Jurkat, Clone E6-1 (cell line): ENCODE data around the gene GNB1L.
"Not testable (repeated sequence)": the region's sequence is repeated elsewhere in the genome, so short reads cannot be mapped to it uniquely, and the experiment has no call there.

Experiments used
- DNase-seq: peaks from one replicate; pipeline ENCODE4 v3.0.0-alpha.2; 2011; ENCODE audit warnings: low read depth, low spot score
- H3K4me3 ChIP-seq: 2 replicates; pipeline ENCODE4 v1.5.1; 2011; ENCODE audit warnings: mild to moderate bottlenecking, low read length, control low read depth, moderate library complexity

GNB1L gene

DNA sequence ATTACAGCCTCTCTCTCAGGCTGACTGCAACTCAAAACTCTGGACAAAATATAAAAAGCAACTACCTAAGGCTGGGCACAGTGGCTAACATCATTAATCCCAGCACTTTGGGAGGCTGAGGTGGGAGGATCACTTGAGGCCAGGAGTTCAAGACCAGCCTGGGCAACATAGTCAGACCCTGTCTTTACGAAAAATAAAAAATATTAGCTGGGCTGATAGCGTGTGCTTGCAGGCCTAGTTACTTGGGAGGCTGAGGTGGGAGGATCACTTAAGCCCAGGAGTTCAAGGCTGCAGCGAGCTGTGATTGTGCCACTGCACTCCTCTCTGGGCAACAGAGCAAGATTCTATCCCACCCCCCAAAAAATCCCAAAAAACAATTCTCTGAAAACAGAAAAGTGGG is 22.7 kb downstream of the GNB1L start:
- H3K4me3 ChIP-seq, DNase-seq: not testable (repeated sequence)

DNA sequence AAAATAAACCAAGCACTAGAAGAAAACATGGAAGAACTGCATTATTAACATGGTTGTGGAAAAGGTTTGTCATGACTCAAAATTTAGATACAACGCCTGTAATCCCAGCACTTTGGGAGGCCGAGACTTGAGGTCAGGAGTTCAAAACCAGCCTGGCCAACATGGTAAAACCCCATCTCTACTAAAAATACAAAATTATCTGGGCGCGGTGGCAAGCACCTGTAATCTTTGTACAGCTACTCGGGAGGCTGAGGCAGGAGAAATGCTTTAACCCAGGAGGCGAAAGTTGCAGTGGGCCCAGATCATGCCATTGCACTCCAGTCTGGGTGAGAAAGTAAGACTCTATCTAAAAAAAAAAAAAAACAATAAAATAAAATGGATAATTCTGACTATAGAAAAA is 23.7 kb downstream of the GNB1L start:
- no peak for DNase-seq
- H3K4me3 ChIP-seq: no peak overlapping the region

DNA sequence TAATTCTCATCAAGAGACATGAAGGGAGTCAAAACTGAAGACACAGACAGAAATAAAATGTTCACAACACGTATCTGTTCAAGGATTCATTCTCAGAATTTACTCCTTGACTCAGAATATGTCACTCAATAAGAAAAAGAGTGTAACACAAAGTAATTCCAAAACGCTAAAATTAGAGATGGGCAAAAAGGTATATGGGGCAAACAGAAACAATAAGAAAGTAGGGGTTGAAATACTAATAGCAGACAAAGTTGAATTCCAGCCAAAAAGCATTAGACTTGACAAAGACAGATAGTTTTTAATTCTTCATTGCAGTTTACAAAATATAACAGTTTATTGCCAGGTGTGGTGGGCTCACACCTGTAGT is 26.7 kb downstream of the GNB1L start:
- H3K4me3 ChIP-seq: no peak overlapping the region
- DNase-seq: no peak

DNA sequence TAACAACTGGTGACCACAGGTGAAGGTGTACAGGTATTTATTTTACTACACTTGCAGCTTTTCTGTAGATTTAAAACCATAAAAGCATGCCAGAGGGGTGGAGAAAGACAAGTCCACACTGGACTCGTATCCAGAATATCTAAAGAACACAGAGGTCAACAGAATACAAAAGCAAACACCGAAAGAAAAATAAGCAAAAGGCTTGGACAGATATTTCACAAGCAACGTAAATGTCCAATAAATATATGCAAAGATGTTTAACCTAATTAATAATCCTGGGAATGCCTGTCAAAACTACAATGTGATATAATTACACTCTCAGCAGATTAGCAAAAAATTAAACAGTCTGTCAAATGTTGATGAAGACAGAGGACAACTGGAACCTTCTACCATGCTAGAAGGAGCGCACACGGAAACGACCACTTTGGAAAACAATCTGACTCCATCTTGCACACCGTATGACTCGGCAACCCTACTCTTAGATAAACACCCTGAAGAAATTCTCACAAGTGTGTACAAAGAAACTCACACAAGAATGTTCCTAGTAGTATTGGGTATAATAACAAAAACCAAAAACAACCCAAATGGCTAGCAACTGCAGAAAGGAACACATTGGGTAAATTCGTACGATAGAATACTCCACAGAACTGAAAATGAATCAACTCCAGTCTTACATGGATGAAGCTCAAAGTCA is 27.2 kb downstream of the GNB1L start:
- H3K4me3 ChIP-seq: no peak overlapping the region
- DNase-seq: no peak

DNA sequence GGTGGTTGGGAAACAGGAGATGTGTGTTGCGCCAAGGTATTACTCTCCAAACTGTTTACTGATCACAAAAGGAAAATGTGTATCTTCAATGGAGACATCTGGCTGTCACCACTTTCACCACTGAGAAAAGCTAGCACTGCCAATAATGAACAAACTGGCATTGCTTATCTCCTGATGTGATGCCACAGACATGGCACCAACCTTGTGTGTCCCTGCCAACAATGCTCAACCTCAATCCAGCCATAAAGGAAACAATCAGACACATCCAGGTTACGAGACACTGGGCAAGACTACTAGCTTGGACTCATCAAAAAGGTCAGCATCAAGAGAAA is 28.1 kb downstream of the GNB1L start:
- no peak overlapping the region for H3K4me3 ChIP-seq
- no peak for DNase-seq

DNA sequence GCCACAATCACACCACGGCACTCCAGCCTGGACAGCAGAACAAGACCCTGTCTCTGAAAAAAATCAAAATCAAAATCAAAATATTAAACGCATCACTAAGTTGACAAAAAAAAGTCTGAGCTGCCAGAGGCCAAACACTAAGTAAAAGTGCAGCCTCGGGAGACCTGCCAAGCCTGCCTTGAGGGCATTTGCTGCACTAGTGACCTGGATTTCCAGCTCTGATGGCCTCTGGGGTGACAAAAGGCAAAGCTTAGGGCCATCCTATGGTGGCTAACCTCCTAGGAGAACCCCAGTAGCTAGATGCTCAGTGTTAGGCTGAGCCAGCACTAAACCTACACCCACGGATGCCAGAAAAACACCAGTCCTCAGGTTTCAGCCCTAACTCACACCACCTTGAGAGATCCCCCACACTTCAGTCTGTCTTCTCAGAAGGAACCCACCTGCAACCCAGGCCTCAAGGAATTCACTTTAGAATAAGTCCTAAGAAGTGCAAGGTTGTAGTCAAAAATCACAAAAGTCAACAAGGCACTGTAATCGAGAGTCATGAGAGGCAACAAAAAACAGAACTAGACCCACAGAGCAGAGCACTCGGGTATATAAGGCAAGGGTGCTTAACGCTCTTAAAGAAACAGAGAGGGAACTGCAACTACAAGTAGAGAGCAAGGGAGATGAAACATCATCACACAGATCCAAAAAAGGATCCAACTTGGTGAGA is 28.6 kb downstream of the GNB1L start:
- no peak for DNase-seq
- H3K4me3 ChIP-seq: no peak overlapping the region

DNA sequence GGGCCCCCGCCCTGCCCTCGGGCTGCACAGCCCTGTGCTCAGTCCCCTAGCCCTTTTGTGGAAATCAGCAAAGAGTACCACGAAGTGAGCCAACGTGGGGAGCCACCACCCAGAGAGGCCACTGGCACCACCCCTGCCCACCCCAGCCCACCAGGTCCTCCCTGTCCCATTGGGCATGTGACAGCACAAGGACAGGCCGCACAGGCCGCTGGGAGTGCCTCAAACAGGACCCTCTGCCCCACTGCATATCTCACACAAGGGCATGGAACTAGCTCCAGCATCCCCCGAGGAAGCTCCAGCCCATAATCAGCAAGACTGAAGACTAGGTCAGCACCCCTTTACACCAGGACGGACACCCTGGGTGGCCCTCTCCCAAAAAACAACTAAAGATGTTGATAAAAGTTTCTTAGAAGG is 29.7 kb downstream of the GNB1L start:
- no peak overlapping the region for H3K4me3 ChIP-seq
- DNase-seq: no peak

DNA sequence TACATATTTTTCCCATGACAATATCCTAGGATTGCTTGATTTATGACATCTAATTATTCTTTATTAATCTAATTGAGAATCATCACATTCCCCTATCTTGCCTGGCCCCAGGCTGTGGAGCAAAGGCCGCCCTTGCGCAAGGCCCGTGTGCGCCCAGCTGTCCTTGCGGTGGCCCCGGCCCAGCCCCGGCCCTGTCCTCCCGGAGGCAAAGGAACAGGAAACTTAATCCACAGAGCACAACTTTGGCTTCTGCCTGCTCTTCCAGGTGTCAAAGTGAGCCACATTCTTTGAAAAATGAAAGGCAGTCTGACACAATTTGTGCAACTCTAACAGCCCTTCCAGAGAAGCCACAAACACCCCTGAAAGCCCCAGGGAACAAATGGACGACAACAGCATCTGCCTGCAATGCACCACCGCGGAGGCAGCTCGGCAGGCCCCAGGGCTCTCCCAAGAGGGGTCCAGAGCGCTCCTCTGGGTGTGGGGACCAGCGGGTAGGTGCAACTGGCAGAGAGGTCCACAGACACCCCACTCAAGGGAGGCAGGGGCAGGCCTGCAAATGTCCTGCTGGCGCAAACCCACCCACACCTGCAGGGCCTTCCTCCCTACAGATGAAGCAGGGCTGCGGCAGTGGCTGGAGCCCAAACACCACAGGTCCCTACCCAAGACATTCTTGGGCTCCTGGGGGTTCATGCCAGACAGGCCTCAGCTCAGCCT is 30.3 kb downstream of the GNB1L start:
- no peak overlapping the region for H3K4me3 ChIP-seq
- peak; percentile 18 for DNase-seq

DNA sequence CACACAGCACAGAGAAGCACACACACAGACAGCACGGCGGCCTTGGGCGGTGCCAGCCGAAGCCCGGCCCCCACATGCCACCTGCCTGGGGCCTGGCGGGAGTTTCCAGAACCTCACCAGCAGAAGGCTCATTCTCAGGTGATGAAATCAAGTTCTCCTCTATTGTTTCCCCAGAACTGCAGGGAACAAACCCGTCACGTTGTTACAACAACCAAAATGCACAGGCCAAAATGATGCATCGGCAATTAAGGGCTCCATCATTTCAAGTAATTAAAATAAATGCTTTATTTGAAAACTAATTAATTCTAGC is 30.8 kb downstream of the GNB1L start:
- DNase-seq: no peak
- no peak overlapping the region for H3K4me3 ChIP-seq

DNA sequence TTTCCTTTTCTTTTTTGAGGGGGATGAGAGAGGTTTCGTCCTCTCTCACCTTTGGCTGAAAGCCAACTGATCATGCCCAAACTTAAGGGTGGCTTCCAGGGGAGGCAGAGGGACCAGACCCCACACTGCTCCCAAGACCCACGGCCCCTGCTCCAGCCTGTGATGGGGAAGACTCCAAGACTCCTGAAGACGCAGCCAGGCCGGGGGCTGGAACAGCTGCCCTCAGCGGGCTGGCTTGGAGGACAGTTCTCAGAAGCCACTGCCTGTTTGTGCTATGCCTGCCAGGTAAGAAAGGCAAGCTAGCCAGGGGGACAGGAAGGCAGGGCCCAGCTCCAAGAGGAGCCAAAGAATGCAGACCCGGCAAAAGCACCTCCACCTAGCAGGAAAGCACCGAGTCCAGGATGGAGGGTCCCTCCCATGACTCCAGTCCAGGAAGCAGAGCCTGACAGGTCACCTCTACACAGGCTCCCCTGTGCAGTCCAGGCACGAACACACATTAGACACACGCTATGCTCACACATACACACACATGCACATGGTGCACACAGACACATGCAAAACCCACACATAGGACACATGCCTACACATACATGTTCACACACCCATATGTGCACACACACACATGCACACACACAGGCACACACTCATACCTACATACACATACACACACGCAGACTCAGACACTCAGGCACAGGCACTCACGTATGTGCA is 31.3 kb downstream of the GNB1L start:
- no peak for DNase-seq
- H3K4me3 ChIP-seq: no peak overlapping the region

DNA sequence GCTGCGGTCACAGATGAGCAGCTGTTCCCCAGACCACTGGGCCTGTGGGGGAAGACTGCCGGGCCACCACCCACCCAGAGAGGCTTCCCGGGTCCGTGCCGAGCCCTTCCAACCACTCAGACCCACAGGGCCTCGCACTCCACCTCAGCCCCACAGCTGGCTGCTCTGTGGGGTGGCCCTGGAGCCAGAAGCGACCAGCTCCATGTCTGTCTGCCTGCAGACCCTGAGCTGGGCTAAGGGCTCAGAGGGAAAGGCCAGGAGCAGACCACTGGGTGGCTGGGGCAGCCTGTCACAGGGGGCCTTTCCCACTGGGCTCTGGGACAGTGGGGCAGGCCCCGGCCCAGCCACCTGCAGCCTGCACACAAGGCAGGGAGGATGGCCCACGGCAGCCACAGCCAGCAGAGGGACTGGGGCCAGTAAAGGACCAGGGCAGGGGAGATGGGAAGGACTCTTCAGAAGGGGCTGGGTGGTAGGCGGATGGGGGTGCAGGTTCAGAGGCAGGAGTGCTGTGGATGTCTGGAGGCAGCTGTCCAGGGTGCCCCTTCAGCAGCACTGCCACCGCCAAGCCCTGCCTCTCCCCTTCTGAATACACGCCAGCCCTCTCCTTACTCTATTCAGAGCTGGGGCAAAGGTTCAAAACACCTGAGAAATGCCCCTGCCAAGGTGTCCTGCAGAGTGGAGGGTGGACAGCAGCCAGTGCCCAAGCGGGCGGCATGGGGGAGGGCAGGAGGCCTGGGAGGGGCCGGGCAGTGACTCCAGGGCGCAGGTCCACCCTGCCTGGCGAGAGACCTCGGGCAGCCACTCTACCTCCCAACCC is 32.2 kb downstream of the GNB1L start:
- H3K4me3 ChIP-seq: no peak overlapping the region
- no peak for DNase-seq

DNA sequence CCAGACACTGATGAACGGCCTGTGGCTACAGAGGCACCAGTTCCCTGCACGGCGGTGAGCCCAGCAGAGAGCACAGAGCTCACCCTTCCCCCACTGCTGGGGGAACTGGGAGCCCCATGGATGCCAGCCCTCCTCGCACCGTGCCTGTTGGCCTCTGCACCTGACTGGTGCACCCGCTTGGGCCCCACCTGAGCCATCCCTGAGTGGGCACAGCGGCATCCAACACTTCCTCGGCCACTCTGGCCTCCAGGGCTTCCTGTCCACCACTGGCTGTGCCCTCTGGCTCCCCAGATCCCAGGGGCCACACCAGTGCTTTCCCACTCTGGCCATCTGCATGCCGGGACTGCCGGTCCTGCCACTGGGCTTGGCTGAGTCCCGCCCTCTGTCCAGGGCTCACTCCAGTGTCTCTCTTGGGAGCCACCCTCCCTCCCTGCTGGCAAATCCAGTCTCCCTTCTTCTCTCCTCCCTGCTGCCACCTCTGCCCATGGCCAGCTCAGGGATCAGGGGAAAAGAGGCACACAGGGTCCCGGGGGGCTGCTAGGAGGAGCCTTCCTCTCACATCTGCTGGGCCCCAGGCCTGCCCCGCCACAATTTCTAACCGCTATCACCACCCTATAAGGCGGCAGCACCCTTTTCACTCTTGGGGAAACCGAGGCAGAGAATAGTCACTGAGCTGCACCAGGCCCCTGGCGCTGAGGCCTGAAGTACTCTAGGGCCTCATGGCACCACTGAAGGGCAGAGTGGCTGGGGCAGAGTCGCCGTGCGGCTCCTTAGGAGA is 33.0 kb downstream of the GNB1L start:
- H3K4me3 ChIP-seq: no peak overlapping the region
- no peak for DNase-seq

DNA sequence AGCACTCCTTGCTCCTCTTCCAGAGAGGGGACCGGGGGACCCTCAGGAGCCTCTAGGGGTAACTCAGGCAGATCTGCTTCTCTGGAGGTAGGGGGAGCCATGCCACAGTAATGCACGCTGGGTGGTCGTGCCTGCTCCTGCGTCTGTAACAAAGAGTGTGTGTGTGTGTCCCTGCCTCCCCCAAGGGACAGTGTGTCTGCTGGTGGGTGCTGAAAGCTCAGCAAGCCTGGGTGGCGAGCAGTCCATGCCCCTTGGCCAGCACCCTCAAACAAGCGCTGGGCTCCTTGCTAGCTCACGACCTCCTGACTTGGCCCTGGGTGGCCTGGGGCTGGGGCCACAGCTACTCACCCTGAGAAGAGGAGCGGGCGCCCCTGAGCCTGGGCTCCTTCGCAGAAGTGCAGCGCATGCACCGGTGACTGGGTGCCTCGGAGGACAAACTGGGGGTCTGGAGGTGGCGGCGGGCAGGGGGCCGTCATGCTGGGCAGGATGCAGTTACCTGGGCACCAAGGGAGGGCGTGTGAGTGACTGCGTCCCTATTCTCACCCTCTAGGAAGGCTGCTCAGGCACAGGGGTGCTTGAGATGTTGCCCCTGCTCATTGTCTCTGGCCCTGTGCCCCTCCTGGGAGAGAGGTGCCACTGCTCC is 33.7 kb downstream of the GNB1L start:
- DNase-seq: no peak
- H3K4me3 ChIP-seq: no peak overlapping the region

DNA sequence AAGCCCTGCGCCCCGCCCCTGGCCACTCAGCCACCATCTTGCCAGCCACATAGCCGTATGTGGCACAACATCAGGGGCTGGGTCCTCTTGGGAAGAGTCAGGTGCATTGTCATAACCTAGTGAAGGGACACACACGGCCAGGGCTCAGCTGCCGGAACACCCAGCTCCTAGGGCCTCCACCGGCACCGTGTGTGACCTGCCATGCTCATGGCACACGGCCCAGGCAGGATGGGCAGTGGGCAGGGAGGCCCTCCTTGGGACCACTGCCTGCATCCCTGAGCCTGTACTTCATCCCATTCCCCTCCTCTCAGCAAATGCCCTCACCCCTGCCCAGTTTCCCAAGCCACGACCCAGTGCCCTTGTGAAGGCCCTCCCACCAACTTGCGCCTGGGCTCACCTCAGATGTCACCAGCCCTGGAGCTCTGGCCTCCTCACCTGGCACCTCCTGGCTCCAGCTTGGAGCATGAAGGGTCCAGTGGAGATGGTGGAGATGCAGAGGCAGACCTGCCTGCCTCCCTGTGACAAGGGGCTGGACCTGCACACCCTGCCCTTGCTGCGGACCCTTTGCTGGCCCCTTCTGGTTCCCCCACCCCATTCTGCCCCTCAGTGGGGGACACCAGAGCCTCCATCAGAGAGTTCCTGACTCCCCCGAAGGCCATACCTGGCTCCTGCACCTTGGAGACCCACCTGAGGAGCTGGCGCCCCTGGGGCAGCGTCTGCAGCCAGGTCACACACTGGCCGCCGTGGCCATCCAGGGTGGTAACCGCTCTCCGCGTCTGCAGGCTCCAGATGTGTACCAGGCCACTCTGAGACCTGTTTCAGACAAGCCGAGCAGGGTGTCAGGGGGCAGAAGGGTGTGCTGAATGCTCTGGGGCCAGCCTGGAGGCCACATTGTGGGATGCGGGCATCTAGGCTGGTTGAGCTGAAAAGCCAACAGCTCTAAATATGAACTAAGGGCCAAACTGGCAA is 34.5 kb downstream of the GNB1L start:
- no peak overlapping the region for H3K4me3 ChIP-seq
- no peak for DNase-seq

DNA sequence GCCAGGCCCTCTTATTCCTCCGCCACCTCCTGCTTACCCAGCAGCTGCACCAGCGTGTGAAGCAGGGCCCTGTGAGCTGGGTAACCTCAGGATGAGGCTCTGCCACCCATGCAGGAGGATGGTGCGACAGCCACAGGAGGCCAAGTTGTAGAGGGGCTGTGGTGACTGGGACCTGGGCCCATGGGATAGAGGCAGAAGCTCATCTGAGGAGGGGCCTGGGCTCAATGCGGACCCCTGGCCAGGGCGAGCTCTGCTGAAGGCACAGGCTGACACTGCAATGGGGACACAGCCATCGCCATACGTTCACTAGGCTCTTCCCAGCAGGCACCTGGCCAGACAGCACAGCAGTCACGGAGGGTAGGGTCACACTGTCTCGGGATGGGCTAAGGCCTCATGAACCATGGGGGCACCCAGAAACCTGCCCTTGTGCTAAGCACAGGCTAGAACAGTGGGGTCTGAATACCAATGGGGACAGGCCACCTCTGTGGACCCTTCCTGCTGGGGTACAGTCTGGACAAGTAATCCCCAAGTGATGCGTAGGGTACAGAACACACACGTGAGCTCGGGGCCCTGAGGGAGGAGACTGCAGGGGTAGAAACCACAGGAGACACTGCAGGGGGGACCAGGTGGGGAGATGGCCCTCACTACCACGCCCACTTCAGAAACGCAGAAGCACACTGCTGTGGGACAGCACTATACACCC is 35.3 kb downstream of the GNB1L start:
- no peak overlapping the region for H3K4me3 ChIP-seq
- no peak for DNase-seq

DNA sequence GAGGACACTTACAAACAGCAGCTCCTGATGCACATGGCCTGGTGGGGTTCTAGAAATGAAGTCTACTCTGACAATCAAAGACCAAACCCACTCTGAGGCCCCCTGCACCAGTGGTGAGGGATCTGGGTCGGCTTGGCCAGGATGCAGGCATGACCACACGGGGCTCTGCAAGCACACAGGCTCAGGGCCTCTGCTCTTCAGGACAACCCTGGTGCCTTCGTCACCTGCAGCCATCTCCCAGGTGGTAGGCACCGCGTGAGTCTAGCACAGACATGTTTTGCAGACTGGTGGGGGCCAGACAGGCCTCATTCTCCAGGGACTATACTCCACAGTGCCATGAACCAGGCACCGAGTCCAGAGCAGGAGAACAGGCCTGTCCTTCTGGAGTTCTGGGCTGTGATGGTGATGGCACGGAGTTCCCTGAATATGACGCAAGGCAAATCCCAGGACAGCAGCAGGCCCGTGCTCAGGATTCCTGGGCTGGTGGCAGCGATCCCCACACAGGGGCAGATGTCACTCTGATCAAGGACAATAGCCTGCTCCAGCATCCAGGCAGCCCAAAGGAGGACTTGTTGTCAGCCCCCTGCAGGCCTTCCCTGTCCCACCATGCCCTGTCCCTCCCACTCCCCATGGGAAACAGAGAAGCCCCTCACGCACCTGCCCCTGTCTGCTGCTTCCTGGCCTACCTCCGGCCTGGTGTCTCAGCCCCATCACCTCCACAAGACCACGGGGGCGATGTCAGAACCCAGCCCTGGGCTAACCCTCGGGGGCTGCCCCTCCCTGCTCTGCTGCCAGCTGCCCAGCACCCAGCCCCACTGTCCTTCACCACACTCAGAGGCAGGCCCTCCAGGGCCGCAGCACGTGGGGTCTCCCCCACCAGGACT is 36.1 kb downstream of the GNB1L start:
- no peak overlapping the region for H3K4me3 ChIP-seq
- no peak for DNase-seq
